GM21390 (cell line): ENCODE results near the gene NTN4.
"Not testable (repeated sequence)": the region's sequence is repeated elsewhere in the genome, so short reads cannot be mapped to it uniquely, and the experiment has no call there.

ENCODE experiments used
- ATAC-seq: cut with Tn5 transposase; IDR thresholded peaks from one replicate; pipeline ENCODE4 v1.9.1; 2021; ENCODE audit not compliant: unreplicated experiment

Gene NTN4

DNA sequence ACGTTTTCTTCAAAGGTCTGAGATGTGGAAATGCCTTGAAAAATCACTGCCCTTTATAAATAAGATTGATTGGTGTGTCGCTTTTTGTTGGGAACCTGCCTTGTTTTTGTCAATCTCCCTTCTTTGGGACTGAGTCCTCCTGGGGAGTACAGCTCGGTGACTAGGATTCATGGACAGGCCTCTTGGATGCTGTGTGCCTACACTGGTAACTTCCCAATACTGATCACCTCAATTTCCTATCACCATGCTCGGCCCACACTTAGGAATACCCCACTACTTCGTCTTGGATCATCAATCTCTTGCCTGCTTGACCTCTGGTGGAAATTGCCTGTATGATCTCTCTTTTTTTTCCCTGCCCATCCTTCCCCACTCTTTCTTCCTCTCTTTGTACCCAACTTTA is 34.2 kb downstream of the NTN4 start:
- no peak for ATAC-seq

- no peak for ATAC-seq
These were observed 35.2 kb downstream of the NTN4 start for GRCh38 chr12:95755261-95755865.

DNA sequence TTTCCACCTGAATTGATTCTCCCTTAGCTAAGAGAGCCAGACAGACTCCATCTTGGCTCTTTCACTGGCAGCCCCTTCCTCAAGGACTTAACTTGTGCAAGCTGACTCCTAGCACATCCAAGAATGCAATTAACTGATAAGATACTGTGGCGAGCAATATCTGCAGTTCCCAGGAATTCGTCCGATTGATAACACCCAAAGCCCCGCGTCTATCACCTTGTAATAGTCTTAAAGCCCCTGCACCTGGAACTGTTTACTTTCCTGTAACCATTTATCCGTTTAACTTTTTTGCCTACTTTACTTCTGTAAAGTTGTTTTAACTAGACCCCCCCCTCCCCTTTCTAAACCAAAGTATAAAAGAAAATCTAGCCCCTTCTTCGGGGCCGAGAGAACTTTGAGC is 44.5 kb downstream of the NTN4 start:
- ATAC-seq = not testable (repeated sequence)

GRCh38 chr12:95742586-95742985 is 48.0 kb downstream of the NTN4 start:
- ATAC-seq = no peak

- ATAC-seq = no peak
These were observed 48.9 kb downstream of the NTN4 start for GRCh38 chr12:95741635-95742034.

DNA sequence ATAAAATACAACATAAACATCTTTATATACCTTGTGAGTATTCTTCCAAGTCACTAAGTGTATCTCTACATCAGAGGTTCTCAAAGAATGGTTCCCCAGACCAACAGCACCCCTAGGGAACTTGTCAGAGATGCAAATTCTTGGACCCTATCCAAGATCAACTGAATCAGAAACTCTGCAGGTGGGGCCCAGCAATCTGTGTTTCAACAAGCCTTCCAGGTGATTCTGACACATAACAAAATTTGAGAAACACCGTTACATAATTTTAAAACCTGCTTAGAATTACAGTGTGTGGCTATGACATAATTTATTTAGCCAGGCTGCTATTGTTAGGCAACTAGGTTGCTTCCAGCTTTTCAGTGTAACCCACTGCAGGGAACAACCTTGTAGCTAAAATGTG is 49.8 kb downstream of the NTN4 start:
- ATAC-seq = no peak

- ATAC-seq = no peak
These were observed 50.8 kb downstream of the NTN4 start for GRCh38 chr12:95739561-95740313.

DNA sequence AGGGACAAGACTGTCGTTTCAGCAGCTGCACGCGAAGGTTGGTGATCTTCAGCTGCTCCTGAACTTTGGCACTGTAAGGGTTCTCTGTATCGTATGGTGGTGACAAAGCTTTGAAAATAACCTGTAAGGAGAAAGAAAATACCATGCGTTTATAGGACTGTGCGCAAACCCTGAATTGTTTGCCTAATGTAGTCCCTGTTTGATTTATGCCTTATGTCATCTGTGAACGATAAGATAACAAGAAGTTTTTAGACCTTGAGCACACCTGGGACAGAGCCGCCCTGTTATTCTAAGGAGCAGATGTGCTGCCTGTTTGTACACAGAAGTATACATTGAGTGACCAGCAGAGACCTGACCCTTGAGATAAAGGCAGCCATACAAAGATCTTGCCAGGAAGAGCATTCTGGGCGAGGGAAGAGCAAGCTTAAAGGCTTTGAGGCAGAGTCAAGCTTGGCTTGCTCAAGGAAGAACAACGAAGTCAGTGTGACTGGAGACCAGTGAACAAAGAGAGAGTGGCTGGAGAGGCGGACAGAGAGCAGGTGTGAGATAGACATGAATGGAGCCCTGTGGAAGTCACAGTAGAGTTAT is 52.4 kb downstream of the NTN4 start:
- ATAC-seq = no peak

- no peak for ATAC-seq
These were observed 53.9 kb downstream of the NTN4 start for GRCh38 chr12:95736631-95737030.

- not testable (repeated sequence) for ATAC-seq
These were observed 54.8 kb downstream of the NTN4 start for GRCh38 chr12:95735728-95736127.

DNA sequence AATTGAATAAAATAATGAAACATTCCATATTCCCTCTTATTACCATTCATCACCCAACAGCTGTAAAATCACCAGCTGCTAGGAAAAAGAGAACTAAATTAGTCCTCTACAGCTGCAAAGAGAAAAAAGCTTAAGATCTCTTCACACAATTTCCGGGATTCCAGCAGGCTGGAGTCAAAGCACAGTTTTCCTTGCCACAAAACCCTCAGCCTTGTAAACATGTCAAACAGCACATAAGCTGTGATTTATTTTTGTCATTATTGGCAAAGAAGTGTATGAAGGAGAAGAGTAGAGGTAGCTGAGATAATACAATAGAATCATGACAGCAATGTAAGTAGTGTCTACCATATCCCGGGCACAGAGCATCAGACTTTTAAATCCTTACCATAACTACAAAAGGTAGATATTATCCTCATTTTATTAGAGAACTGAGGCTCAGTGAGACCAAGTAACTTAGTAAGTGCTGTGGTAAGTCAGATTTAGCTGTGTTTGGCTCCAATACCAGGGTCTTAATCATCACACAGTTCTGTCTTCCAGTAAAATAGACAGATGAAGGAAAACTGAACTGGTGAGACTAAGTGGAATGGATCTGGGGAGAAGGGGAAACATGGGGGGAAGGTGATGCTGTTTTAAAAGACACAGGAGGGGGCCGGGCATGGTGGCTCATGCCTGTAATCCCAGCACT is 57.3 kb downstream of the NTN4 start:
- ATAC-seq = no peak

- ATAC-seq = peak; percentile 79
These were observed 59.0 kb downstream of the NTN4 start for GRCh38 chr12:95731519-95731958.

DNA sequence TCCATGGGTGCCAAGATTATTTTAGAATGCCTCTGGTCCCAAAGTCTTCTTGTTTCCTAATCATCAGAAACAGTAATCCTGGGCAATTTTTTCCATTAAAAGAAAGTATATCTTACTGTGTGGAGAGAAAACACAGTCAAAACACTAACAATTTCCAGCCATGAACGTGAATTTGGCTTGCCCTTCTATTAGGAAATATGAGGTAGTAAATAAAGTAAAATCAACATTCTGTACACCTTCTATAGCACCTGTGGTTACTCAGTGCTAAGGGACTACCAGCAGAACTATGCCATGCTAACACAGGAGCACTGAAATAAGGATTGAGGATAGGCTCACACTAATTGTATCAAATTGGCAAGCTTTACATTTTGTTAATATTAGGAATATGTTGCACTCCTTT is 60.1 kb downstream of the NTN4 start:
- no peak for ATAC-seq

GRCh38 chr12:95726903-95727302 is 63.7 kb downstream of the NTN4 start:
- ATAC-seq = no peak

DNA sequence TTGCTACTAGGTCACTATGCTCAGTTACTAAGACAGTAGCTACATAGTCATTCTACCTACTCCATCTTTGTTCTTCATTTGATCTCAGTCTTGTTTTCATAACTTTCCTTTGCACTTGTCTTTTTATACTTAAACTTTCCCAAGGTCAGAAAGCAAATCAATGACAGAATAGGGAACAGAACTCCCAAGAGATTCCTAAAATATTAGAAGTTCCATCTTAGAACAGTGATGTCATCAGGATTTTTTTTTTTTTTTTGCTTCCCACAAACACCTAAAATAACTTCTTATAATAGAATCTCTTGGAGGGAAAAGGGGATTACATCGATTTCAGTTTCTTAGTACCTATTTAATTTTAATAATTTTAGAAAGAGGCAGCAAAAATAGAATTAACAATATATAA is 65.8 kb downstream of the NTN4 start:
- no peak for ATAC-seq

DNA sequence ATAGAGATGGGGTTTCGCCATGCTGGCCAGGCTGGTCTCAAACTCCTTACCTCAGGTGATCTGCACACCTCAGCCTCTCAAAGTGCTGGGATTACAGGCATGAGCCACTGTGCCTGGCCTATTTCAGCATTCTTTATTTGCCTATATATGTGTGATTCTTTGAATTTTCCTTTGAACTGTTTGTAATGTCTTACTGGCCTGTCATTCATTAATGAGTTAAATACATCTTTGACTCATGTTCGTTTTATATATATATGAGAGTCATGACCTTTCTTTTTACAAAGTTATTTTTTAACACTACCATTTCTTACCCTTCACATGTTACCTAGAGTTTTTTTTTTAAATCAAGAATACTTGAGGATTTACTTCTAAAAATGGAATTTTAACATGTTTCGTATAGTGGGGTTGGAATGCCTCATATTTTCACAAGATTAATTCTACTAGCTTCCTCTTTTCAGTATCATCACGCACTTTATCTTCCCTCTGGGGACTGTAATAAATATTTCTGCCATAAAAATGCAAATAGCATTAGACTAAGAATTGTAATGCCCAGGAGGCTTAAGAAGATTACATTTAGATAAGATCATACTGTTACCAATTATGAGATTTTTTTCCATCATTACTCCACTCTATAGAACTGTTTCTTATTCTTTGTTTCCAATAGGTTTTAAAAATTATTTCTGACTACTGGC is 66.7 kb downstream of the NTN4 start:
- ATAC-seq = no peak

GRCh38 chr12:95721320-95721719 is 69.2 kb downstream of the NTN4 start:
- ATAC-seq = no peak

GRCh38 chr12:95720146-95720545 is 70.4 kb downstream of the NTN4 start:
- ATAC-seq = no peak

GRCh38 chr12:95718772-95719171 is 71.8 kb downstream of the NTN4 start:
- ATAC-seq = no peak

DNA sequence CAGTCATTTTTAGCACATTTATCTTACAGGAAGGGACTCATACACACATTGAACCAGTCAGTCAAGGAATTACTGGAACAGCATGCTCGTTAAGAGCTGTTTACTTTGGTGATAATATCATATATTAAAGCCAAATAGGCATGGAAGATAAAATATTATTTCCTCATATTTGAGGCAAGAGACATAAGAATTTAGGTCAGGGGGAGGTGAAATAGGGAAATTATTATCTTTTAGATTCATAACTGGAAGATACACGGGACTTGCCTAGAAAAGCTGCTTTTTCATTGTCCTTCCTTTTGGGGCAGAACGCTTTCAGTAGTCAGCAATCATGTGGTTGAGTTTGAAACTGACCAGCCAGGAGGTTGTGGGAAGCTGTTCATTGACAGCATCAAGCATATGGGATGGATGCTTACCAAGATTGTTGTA is 72.5 kb downstream of the NTN4 start:
- ATAC-seq = no peak

DNA sequence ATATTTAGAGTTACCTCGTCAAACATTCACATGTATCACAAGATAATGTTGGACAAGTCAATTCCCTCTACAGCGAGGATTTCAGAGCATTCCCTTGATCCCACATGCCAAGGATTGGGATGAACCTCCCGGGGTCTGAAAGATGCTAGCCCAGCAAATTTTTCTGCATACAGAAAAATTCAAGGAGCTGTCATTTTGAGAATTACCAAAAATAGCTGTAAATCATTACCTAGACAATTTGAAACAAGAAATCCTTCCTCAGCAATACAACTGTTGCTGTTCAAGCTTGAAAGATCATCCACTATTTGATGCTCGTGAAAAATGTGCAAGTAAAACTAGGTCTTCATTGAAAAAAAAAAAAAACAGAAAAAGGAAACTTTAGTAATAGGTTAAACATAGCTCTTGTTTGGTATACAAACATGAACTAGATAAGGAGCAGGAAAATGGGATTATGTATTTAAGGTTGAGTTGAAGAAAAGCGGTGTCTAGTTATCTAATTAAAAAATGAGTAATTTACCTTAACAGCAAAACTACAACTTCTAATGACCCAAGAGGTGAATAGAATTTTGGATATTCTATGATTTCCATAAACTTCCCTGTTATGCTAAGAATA is 73.1 kb downstream of the NTN4 start:
- ATAC-seq = no peak
